ENCODE measurements around the gene BICDL2.
A peak's percentile ranks its signal among the peaks of the same experiment; 100 is the strongest.

Gene BICDL2

GRCh38 chr16:3007059-3007956, 29.4 kb downstream of the BICDL2 start:
- DNase-seq = no peak

- DNase-seq = no peak
These were observed 31.9 kb downstream of the BICDL2 start for GRCh38 chr16:3004781-3005284.

GRCh38 chr16:3004319-3004718, 32.4 kb downstream of the BICDL2 start:
- DNase-seq = no peak

DNA sequence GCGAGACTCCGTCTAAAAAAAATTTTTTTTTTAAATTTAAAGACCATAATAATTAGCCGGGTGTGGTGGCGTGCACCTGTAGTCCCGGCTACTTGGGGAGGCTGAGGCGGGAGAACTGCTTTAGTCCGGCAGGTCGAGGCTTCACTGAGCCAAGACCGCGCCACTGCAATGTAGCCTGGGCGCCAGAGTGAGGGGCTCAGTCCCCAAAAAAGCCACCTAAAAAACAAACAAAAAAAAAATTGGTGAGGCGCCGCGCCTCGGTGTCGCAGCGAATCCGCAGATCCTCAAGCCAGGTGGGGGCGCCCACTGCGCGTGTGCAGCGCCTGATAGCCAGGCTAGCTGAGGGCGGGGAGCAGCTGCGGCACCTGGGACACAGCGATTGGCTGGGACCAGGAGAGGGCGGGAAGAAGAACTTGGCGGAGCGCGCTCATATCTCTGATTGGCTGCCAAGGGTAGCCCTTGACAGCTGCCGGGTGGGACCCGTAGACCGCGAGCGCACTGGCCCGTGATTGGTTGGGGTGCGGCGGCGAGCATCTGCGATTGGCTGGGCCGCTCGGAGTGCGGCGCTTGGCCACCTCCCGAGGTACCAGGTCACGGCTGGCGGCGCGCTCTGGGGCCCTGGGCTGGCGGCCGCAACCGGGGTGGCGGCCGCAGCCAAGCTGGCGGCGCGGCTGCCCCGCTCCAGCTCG, 33.0 kb downstream of the BICDL2 start:
- DNase-seq = peak; percentile 85

- no peak for DNase-seq
These were observed 35.4 kb downstream of the BICDL2 start for GRCh38 chr16:3001316-3001715.

DNA sequence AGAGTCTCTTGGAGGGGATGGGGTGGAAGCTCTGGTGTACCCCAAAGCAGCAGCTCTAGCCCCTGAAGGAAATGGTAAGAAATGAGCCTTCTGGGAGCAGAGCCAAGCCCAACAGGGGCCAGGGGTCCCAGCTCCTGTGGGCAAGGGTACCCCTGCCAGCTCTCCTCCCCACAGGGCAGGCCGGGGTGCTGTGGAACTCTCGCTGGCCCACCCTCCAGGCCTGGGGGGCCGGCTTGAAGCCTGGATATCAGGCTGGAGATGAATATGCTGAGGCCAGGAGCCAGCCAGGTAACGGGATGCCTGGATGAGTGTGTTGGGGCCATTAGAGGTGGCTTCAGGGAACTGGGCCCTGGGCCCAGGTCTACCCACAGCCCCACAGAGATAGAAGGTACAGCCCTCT, 36.2 kb downstream of the BICDL2 start:
- no peak for DNase-seq

DNA sequence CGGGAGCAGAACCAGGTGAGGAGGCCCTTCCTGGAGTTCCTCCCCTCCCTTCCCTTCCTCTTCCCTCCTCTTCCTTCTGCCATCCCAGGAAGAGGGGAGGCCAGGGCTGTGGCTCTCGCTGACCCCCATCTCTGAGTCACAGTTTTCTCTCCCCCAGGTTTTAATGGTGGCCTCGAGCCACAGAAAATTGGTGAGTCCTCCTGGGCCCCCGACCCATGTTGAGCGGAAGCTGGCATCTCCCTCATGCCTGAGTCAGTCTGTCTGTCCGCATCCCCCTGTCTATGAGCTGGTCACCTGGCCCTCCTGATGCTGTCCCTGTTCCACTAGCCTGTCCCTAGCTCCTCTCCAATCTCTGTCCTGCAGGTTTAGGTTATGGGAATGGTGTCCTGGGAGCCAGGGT, 36.8 kb downstream of the BICDL2 start:
- no peak for DNase-seq

DNA sequence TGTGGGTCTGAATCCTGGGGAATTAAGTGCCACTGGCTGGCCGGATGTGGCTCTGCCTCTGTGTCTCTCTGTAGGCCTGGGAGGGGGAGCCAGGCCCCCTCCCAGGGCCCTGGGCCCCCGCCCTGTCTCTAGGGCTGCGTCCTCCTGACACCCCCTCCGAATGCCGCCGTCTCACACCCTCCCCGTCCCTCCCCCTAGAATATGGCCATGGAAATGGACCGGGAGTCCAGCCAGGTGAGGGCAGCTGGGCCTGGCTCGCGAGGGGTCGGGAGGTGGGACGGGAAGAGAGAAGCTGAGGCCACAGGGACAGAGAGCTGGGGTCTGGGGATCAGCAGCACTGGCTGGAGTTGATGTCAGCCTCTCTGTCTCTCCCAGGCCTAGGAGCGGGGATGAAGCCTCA, 40.4 kb downstream of the BICDL2 start:
- DNase-seq = no peak

- no peak for DNase-seq
These were observed 44.2 kb downstream of the BICDL2 start for GRCh38 chr16:2992383-2993081.

- DNase-seq = no peak
These were observed 45.0 kb downstream of the BICDL2 start for GRCh38 chr16:2991566-2992261.

DNA sequence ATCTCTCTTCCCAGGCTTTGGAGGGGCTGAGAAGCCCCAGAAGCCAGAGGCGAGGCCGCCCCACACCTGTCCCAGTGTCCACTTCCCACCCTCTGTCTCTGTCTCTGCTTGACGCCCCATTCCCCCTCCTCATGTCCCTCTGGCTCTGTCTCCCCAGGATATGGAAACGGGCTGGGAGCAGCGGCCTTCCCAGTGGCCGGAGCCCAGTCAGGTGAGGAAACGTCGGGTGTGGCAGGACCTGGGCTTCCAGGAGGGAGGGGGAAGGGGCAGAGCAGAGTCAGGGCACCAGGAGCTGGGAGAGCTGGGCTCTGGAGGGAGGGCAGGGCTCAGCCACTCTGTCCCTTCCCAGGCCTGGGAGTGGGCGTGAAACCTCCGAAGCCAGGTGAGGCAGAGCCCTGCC, 45.9 kb downstream of the BICDL2 start:
- DNase-seq = no peak

DNA sequence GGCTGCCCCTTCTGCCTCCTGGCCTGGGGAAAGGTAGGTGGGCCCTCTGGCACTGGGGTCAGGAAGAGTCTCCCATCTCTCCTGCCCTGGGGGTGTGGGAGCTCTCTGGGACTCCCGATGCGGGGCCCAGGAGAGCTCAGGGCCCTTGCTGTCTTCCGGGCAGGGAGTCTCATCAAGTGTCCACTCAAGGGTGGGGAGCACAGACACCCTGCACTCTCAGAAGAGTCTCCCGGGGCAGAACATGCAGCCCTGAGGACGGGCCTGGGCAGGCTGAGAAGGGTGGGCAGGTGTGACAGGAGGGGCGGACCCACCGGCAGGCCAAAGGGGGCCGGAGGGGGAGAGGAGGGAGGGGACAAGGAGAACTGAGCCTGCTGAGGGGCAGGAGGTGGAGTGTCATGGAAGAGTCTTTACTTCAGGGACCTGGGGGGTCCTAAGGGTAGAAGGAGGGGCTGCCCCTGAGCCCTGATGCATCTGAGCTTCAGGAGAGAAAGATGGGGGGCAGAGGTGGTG, 48.1 kb downstream of the BICDL2 start:
- DNase-seq = no peak

- DNase-seq = no peak
These were observed 48.9 kb downstream of the BICDL2 start for GRCh38 chr16:2987833-2988232.

DNA sequence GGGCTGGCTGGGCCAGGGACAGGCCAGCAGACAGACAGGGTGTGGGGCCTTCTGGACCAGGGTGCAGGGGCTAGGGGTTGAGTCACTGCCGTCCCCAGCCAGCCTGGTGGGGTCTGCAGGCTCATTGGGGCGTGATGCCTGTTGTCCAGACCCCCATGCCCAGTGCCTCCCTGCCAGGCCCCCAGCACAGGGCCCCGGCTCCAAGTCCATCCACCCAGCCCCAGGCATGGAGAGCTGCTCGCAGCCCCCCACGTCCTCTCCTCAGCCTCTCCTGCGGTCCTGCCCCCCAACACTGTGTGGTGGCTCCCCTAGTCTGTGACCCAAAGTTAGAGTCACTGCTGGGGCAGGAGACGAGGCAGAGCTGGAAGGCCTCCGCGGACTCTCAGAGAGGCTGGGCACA, 49.5 kb downstream of the BICDL2 start:
- no peak for DNase-seq

- DNase-seq = no peak
These were observed 50.0 kb downstream of the BICDL2 start for GRCh38 chr16:2986623-2987188.

GRCh38 chr16:2985893-2986355, 50.8 kb downstream of the BICDL2 start:
- no peak for DNase-seq

- DNase-seq = no peak
These were observed 51.3 kb downstream of the BICDL2 start for GRCh38 chr16:2985462-2985861.

GRCh38 chr16:2983706-2984136, 53.0 kb downstream of the BICDL2 start:
- DNase-seq = no peak

- DNase-seq = no peak
These were observed 54.3 kb downstream of the BICDL2 start for GRCh38 chr16:2982402-2982801.

- no peak for DNase-seq
These were observed 54.9 kb downstream of the BICDL2 start for GRCh38 chr16:2981899-2982250.

- no peak for DNase-seq
These were observed 55.4 kb downstream of the BICDL2 start for GRCh38 chr16:2981177-2981898.
